ENCODE measurements around the gene ACMSD. TPM values are rescaled to one million over a fixed set of nuclear protein-coding genes. Genes with fewer than 3 reads are reported as not detected.

ACMSD gene
- total RNA-seq, 4 donors from 2014 or later, result not detected

DNA sequence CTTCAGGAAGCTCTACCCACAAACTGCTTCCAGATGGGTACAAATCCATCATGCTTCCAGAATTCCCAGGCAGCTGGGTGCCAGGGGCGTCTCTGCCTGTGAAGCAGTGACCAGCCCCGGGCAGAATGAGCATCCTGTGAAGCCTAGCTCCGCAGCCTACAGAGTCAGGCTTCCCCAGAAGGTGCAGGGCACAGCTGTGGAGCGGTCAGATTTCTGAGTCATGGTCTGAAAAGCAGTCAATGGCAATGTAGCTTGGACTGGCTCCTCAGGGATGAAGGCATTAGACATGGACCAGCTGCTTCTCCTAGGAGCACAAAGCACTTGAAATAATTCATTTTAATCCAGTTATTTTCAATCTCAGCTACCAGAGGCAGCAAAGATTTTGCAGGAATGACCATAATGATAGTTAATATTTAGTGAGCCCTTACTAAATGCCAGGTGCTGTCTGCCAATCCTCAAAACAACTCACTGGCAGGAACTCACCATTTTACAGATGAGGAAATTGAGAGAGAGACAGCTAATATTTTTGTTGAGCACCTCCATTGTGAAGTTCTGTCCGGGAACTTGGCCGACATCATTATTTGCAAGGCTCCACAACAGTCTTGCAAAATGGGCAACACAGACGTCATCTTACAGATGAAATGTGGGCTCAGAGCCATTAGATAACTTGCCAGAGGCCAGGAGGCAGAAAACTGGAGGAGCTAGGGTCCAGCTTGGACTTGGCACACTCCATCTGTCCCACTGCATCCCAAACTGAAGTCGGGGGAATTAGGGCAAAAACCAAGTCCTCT lies 31.7 kb downstream of the ACMSD start:
- Histone ChIP-seq H3K4me3 (no peak overlapping the region), H3K27ac (no peak overlapping the region), H3K4me1 (no peaks in the 10 kb centered on the region), H3K36me3 (peaks cover 0 to 9% (median 0%) of the 10 kb centered on the region in 3 donors), H3K9me3 (no peaks in the 10 kb centered on the region), H3K27me3 (no peaks in the 10 kb centered on the region)
- no peak for DNase-seq (ENCODE audit: low spot score in 2 of 2)
- WGBS, 2 donors, result 91 to 93% methylated on average over 5 to 8 of the region's 8 CpGs
- TF ChIP-seq, protein P1, sequence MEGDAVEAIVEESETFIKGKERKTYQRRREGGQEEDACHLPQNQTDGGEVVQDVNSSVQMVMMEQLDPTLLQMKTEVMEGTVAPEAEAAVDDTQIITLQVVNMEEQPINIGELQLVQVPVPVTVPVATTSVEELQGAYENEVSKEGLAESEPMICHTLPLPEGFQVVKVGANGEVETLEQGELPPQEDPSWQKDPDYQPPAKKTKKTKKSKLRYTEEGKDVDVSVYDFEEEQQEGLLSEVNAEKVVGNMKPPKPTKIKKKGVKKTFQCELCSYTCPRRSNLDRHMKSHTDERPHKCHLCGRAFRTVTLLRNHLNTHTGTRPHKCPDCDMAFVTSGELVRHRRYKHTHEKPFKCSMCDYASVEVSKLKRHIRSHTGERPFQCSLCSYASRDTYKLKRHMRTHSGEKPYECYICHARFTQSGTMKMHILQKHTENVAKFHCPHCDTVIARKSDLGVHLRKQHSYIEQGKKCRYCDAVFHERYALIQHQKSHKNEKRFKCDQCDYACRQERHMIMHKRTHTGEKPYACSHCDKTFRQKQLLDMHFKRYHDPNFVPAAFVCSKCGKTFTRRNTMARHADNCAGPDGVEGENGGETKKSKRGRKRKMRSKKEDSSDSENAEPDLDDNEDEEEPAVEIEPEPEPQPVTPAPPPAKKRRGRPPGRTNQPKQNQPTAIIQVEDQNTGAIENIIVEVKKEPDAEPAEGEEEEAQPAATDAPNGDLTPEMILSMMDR (IDR thresholded peaks at IDR 0.05), result no peak
- TF ChIP-seq POLR2A (IDR thresholded peaks at IDR 0.05) (no peak), EP300 (IDR thresholded peaks at IDR 0.05) (no peak)

DNA sequence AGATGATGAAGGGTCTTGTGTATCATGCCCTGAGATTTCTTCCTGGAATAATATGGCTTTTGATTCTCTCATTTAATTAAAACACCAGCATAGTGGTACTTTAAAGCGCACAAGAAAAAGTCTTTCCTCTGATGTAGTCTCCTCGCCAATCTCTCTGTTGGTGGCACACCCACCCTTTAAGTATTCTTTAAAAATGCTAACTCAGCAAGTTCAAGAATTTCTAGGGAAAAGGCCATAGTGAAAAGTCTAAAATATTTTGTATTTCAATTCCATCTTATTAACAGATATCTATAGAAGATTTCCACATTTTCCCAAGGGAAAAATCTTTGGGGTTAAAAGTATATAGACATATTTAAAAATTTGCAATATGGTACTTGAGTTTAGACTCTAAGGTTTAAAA lies 34.7 kb downstream of the ACMSD start:
- no peak for DNase-seq (ENCODE audit: low spot score in 2 of 2)
- peaks cover 0 to 22% (median 0%) of the 10 kb centered on the region in 3 donors for H3K36me3 ChIP-seq
- TF ChIP-seq EP300 (IDR thresholded peaks at IDR 0.05) (no peak), POLR2A (IDR thresholded peaks at IDR 0.05) (no peak)
- TF ChIP-seq, protein P1 (IDR thresholded peaks at IDR 0.05), result no peak
- no peak overlapping the region for H3K27ac ChIP-seq
- WGBS, 2 donors, result 88 to 92% methylated on average over 2 of the region's 2 CpGs
- no peak overlapping the region for H3K4me3 ChIP-seq
- peaks cover 0 to 12% (median 0%) of the 10 kb centered on the region in 4 donors for H3K9me3 ChIP-seq
- H3K27me3 ChIP-seq, result no peaks in the 10 kb centered on the region
- no peaks in the 10 kb centered on the region for H3K4me1 ChIP-seq

DNA sequence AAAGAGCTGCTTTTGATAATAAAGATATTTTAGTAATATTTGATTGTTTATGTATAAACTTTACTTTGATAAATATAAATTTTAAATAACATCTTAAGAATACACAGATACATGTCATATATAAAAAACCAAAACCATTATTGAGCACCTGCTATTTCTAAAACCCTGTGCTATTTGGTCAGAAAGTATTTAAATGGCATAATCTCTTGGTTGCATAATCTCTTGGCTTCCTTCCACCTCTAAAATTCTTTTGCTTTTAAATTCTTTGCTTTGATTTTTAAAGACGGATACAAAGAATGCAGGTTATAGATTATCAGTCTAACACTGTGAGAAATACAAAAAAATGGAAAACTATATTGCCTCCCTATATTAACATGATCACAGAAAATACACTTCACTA lies 36.9 kb downstream of the ACMSD start:
- 29 to 37% methylated on average over 1 of the region's 1 CpG for WGBS, 2 donors
- H3K9me3 ChIP-seq, result peaks cover 0 to 34% (median 2%) of the 10 kb centered on the region in 4 donors
- H3K27ac ChIP-seq, result no peak overlapping the region
- peaks cover 0 to 29% (median 0%) of the 10 kb centered on the region in 3 donors for H3K36me3 ChIP-seq
- no peaks in the 10 kb centered on the region for H3K27me3 ChIP-seq
- no peak for DNase-seq (ENCODE audit: low spot score in 2 of 2)
- H3K4me1 ChIP-seq, result no peaks in the 10 kb centered on the region
- no peak overlapping the region for H3K4me3 ChIP-seq
- TF ChIP-seq, protein P1 (IDR thresholded peaks at IDR 0.05), result no peak

DNA sequence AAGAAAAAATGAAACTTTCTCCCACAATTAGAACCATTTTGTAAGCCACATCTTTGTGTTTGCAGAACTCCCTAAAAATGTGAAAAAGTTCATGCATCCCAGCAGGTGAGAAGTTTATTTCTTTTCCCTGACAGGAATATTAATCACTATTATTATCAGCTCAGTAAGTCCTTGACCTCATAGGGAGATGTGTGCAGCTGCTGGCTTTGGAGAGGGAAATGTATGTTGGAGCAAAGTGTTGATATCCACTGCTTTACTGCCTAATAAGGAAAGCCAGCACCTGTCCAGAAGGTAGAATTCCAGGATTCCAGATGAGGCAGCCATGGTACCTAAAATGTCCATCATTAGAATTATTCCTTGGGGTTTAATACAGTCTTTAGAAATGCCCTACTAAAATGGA lies 44.4 kb downstream of the ACMSD start:
- Histone ChIP-seq H3K27me3 (no peaks in the 10 kb centered on the region), H3K9me3 (peaks cover 0 to 24% (median 2%) of the 10 kb centered on the region in 4 donors), H3K27ac (no peak overlapping the region), H3K36me3 (peaks cover 0 to 10% (median 0%) of the 10 kb centered on the region in 3 donors), H3K4me3 (no peak overlapping the region), H3K4me1 (no peaks in the 10 kb centered on the region)
- no peak for DNase-seq (ENCODE audit: low spot score in 2 of 2)
- TF ChIP-seq, protein P1 (IDR thresholded peaks at IDR 0.05), result no peak
- TF ChIP-seq EP300 (IDR thresholded peaks at IDR 0.05) (no peak), POLR2A (IDR thresholded peaks at IDR 0.05) (no peak)

DNA sequence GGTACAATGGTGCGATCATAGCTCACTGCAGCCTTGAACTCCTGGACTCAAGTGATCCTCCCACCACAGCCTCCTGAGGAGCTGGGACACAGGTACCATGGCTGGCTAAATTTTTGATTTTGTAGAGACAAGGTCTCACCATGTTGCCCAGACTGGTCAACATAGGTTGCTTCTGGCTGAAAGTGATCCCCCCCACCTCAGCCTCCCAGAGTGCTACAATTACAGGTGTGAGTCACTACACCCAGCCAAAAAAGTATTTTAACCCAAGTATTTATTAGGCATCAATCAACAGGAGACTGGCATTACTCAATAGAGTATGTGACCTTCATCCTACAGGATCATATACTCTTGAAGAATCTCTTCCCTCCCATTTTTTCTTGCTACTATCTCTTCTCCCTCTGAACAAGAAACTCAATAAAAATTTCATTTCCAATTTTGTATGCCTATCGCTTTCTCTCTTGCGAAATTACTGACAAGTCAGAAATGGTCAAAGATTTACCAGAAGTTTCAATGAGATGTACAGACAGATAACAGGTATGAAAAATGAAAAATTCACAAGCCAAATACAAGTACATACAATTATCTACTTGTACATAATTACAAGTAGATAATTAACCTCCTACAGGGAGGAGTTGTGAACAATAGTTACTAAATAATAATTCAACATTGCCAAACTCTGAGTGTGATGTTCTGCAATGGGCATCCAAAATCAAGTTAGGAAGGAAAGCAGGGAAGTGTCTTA lies 45.3 kb downstream of the ACMSD start:
- H3K36me3 ChIP-seq, result peaks cover 0 to 1% (median 0%) of the 10 kb centered on the region in 3 donors
- 95 to 97% methylated on average over 3 of the region's 3 CpGs for WGBS, 2 donors
- H3K9me3 ChIP-seq, result peaks cover 0 to 16% (median 2%) of the 10 kb centered on the region in 4 donors
- no peaks in the 10 kb centered on the region for H3K27me3 ChIP-seq
- no peaks in the 10 kb centered on the region for H3K4me1 ChIP-seq
- no peak overlapping the region for H3K4me3 ChIP-seq
- no peak overlapping the region for H3K27ac ChIP-seq
- no peak for DNase-seq (ENCODE audit: low spot score in 2 of 2)
- TF ChIP-seq EP300 (IDR thresholded peaks at IDR 0.05) (no peak), POLR2A (IDR thresholded peaks at IDR 0.05) (no peak)
- TF ChIP-seq, protein P1 (IDR thresholded peaks at IDR 0.05), result no peak

Data from tibial nerve (tissue), 4 donors.